NCI-H2196 treated with DMSO at 0.1 percent for 48 hours (cell line): Measurements from ENCODE around the gene BPIFA3.

Source experiments
- DNase-seq: peaks from one replicate; lab custom pipeline; 2025; ENCODE audit not compliant: unreplicated experiment; lab: John Stamatoyannopoulos, UW

Gene BPIFA3

DNA sequence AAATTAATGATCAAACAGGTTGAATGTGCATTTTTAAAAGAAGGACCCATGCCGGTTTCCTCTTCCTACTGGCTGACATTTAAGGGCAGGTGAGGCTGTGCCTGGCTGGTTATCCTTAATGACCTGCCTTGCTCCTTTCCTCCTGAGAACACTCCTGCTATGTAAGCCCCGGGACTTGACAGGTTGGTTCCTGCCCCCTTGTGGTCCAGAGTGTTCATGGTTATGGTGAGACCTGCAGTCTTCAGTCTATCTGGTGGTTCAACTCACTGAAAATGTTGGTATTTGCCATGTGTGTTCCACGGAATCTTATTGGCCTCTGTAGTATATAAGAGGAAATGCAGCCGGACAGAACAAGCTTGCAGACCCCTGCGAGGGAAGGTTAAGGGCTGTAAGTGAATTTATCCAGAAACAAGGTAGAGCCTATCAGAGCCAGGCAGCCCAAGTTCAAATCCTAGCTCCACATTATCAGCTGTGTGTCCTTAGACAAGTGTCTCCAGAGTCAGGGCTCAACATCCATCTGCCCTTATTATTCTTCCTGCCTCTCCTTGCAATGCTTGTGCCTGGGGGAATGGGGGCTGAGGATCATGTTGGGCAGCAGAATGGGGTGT is 5.2 kb upstream of the BPIFA3 start:
- DNase-seq: peak; percentile 58

- no peak for DNase-seq
These were observed 7.2 kb downstream of the BPIFA3 start for GRCh38 chr20:33224399-33224798.

DNA sequence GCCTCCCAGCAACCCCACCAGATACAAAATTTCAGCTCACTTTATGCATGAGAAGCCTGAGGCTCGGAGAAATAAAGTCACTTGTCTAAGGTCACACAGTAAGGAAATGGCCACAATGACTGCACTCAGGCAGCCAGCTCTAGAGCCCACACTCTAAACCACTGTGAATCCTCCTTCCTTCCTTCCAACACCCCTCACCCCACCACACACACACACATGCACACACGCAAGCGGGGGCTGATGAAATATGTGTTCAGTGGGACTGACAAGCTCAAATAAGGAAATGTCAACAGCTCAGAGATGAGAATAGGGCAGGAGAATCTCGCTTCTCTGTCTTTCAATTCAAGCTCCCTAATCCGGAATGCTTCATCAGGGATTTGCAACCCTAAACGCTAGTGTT is 12.7 kb downstream of the BPIFA3 start:
- DNase-seq: no peak

DNA sequence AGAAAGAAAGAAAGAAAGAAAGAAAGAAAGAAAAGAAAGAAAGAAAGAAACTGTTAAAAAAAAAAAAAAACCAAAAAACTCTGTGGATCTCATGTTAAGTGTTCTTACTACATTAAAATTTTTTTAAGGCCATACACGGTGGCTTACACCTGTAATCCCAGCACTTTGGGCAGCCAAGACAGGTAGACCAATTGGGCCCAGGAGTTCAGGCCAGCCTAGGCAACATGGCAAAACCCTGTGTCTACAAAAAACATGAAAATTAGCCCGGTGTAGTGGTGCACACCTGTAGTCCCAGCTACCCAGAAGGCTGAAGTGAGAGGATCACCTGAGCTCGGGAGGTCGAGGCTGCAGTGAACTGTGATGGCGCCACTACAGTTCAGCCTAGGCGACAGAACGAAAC is 14.1 kb downstream of the BPIFA3 start:
- DNase-seq: no peak

- peak; percentile 46 for DNase-seq
These were observed 15.4 kb downstream of the BPIFA3 start for GRCh38 chr20:33232486-33233072.

GRCh38 chr20:33233129-33233774 is 16.1 kb downstream of the BPIFA3 start:
- no peak for DNase-seq

GRCh38 chr20:33234050-33234449 is 16.9 kb downstream of the BPIFA3 start:
- no peak for DNase-seq

GRCh38 chr20:33235696-33236095 is 18.5 kb downstream of the BPIFA3 start, which contains the start of gene BPIFA1:
TSS of gene BPIFA1 (plus strand) at chr20:33235996. CDS start at chr20:33237712, 1,716 bp downstream.
- DNase-seq: no peak

DNA sequence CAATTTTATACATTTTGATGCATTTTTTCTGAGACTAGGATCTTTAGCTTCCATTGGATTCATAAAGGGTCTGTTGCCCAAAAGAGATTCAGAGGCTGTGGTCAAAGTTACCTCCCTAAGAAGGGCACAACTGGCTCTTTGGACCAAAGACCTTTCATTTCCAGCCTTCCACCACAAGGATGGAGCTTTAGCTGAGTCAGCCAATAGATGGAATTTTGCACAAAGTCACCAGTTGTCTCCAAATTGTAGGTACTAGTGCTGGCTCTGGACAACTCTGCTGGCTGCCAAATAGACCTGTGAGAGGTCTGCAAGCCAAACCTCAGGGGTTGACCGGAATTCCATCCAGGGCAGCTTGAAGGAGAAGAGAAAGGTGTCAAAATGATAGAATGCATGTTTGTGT is 19.2 kb downstream of the BPIFA3 start:
- no peak for DNase-seq

DNA sequence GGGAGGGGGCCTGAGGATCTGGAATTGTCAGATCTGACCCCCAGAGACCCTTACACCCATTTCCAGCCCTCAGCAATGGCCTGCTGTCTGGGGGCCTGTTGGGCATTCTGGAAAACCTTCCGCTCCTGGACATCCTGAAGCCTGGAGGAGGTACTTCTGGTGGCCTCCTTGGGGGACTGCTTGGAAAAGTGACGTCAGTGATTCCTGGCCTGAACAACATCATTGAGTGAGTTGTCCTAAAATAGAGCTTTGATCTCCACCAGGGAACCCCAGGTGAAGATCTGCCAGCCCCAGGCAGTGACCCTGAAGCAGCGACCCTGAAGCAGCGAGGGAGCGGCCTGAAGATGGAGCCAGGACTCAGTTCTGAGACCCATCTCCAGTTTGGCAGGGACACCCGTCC is 20.8 kb downstream of the BPIFA3 start:
- DNase-seq: no peak

- DNase-seq: no peak
These were observed 22.3 kb downstream of the BPIFA3 start for GRCh38 chr20:33239418-33239817.

DNA sequence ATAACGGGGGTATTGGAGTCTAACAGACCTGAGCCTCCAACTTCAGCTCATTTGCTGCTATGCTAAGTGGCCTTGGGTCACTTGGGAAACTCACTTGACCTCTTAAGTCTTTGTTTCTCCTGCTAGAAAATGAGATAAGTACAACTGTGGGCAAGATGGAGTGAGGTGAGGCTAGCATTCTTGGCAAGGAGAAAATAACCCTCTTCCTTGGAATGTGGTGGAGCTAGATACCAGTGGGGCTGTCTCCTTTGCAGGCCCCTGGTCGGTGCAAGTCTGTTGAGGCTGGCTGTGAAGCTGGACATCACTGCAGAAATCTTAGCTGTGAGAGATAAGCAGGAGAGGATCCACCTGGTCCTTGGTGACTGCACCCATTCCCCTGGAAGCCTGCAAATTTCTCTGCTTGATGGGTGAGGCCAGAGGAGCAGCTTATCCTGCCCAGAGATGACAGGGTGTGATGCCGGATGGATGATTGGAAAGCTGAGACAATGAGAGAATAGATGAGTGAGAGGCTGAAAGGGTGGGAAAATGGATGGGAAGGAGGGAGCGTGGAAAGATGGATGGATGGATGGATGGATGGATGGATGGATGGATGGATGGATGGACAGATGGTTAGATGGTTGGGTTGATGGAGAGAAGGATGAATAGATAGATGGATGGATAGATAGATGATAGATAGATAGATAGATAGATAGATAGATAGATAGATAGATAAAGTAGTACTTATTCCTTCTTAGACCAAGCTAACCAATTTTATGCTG is 23.0 kb downstream of the BPIFA3 start:
- DNase-seq: no peak

DNA sequence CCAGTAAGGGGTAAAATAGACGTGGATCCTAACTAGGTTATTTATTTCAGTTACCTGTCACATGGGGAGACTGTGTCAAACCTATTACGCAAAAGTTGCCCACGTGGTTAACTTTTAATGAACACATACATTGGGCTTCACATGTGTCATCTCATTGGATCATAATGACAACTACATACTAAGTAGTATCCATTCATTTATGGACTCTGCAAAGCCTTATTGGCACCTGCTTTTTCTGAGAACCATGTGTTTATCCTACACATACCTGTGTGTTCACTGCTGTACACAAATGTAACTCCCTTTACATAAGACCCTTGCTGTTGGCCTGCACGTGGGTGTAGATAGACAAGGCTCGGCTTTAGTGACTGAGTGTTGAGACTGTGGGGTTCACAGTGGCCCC is 23.8 kb downstream of the BPIFA3 start:
- DNase-seq: no peak

DNA sequence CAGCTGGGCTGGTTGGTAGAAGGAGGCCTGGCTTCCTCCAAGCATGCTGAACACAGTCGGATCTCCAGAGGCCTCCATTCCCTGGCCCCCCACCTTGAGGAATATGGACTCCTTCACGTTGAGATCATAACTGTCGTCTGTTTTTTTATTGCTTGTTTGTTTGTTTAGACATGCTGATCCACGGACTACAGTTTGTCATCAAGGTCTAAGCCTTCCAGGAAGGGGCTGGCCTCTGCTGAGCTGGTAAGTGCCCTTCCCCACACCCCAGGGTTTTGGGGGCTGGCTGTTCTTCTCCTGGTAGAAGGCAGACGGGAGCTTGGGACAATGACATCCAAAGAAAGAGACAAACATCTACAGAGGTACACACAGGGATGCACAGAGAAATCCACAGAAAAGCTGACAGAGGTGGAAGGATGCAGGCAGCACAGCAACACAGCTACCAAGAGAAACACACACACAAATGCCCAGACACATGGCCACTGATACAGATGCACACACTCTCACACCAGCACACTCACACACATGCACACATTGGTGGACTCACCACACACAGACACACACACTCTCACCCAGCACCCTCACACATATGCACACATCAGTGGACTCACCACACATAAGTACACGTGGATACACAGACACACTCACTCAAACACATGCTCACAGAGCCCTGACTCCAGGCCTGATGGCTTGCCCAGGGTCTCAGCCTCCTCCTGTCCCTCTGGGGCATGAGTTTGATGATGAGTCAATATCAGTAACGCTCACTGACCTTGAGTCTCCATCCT is 25.4 kb downstream of the BPIFA3 start:
- no peak for DNase-seq

- no peak for DNase-seq
These were observed 28.9 kb downstream of the BPIFA3 start for GRCh38 chr20:33246077-33246476.

- DNase-seq: no peak
These were observed 32.3 kb downstream of the BPIFA3 start for GRCh38 chr20:33249456-33249855.

DNA sequence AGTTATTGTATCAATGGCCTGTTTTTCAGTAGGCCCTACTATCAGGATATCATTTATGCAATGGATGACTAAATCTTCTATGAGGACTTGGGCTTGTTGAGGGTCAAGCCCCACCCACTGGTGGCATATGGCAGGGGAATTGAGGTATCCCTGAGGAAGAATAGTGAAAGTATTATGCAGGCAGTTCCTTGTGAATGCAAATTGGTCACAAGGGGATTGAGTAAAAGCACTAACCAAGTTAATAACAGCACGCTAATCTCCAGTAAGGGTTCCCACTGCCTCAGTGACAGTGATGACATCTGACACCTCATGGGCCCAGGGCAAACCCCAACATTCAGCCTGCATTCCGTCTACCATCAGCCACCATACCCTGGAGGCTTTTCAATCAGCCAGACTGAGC is 33.5 kb downstream of the BPIFA3 start:
- no peak for DNase-seq

DNA sequence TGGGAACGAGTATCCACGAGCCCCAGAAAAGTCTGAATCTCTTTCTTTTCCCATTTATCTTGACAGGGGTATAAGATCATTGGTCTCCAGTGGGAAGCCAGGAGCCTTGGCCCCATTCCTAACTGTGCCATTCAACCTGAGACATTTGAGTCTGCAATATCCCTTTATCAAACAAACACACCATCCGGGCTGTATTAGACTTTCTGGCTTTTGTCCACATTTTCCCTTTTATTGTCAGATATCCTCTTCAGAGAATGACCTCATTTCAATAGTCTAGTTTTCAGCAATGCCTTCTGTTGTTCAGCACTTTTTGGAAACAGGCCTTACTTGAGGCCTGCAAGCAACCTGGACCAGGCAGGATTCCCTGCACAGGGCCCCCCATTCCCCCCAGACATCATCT is 34.3 kb downstream of the BPIFA3 start:
- peak; percentile 60 for DNase-seq

DNA sequence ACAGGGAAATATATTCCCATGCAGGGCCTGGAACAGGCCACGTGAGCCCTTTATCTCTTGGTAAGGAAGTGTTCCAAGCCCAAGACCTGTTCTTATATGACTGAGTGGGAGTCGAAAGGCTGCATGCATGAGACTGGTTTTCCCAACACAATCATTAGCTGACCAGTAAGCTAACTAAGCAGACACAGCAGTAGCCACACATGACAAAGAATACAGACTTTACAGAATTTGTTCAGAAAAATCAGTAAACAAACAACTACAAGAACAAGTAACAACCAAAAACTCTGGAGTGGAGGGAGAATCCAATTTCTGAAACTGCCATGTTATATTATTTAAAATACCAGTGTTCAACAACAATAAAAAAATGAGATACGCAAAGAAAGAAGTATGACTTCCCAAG is 35.3 kb downstream of the BPIFA3 start:
- DNase-seq: no peak

GRCh38 chr20:33255005-33255404 is 37.9 kb downstream of the BPIFA3 start:
- DNase-seq: no peak

GRCh38 chr20:33257237-33257636 is 40.1 kb downstream of the BPIFA3 start:
- DNase-seq: no peak
